GM19372 (cell line): Measurements from ENCODE around the gene WDR86.

Source experiments
- ATAC-seq: cut with Tn5 transposase; IDR thresholded peaks from one replicate; pipeline ENCODE4 v1.9.1; 2021; ENCODE audit warnings: mild to moderate bottlenecking, low read depth, moderate library complexity; ENCODE audit not compliant: unreplicated experiment

The WDR86 gene

GRCh38 chr7:151440799-151441445 lies 31.1 kb upstream of the WDR86 start:
- ATAC-seq: no peak

GRCh38 chr7:151439855-151440798 lies 30.3 kb upstream of the WDR86 start, which contains the start of gene CRYGN:
TSS of gene CRYGN (minus strand) at chr7:151440141. CDS start at chr7:151439917, 224 bp downstream.
- ATAC-seq: no peak

- ATAC-seq: no peak
Observed at GRCh38 chr7:151438864-151439601, 29.2 kb upstream of the WDR86 start.

- ATAC-seq: no peak
Observed at GRCh38 chr7:151437866-151438516, 28.2 kb upstream of the WDR86 start.

GRCh38 chr7:151437159-151437553 lies 27.3 kb upstream of the WDR86 start:
- no peak for ATAC-seq

GRCh38 chr7:151436446-151437158 lies 26.8 kb upstream of the WDR86 start:
- no peak for ATAC-seq

GRCh38 chr7:151435971-151436370 lies 26.1 kb upstream of the WDR86 start:
- no peak for ATAC-seq

- ATAC-seq: no peak
Observed at GRCh38 chr7:151435103-151435916, 25.5 kb upstream of the WDR86 start.

GRCh38 chr7:151434549-151434948 lies 24.7 kb upstream of the WDR86 start:
- no peak for ATAC-seq

GRCh38 chr7:151433721-151434400 lies 24.0 kb upstream of the WDR86 start:
- no peak for ATAC-seq

GRCh38 chr7:151432658-151433521 lies 23.1 kb upstream of the WDR86 start:
- ATAC-seq: peak; percentile 88

GRCh38 chr7:151431768-151432311 lies 22.0 kb upstream of the WDR86 start:
- no peak for ATAC-seq

GRCh38 chr7:151431281-151431767 lies 21.5 kb upstream of the WDR86 start:
- ATAC-seq: no peak

GRCh38 chr7:151430391-151431205 lies 20.8 kb upstream of the WDR86 start:
- ATAC-seq: no peak

GRCh38 chr7:151429560-151430331 lies 19.9 kb upstream of the WDR86 start:
- no peak for ATAC-seq

- ATAC-seq: no peak
Observed at GRCh38 chr7:151429237-151429559, 19.4 kb upstream of the WDR86 start.
